Right forelimb (tissue), 1 donor: ENCODE measurements around the gene PDGFA.

Experiments used
- DNase-seq: peaks from one replicate; pipeline ENCODE4 v3.0.0-alpha.2; 2018

Gene PDGFA

DNA sequence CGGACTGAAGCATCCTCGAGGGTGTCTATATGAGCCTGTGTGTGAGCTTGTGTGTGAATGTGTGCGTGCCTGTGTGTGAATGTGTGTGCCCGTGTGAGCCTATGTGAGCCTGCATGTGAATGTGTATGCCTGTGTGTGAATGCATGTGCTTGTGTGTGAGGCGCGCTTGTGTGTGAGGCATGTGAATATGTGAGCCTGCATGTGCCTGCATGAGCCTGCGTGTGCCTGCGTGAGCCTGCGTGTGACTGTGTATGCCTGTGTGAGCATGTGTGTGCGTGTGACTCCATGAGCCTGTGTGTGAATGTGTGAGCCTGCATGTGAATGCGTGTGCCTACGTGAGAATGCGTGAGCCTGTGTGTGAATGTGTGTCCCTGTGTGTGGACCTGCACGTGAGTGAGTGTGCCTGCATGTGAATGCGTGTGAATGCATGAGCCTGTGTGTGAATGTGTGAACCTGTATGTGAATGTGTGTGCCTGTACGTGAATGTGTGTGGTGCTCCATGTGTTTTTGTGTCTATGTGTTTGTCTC is 33.4 kb downstream of the PDGFA start:
- no peak for DNase-seq

DNA sequence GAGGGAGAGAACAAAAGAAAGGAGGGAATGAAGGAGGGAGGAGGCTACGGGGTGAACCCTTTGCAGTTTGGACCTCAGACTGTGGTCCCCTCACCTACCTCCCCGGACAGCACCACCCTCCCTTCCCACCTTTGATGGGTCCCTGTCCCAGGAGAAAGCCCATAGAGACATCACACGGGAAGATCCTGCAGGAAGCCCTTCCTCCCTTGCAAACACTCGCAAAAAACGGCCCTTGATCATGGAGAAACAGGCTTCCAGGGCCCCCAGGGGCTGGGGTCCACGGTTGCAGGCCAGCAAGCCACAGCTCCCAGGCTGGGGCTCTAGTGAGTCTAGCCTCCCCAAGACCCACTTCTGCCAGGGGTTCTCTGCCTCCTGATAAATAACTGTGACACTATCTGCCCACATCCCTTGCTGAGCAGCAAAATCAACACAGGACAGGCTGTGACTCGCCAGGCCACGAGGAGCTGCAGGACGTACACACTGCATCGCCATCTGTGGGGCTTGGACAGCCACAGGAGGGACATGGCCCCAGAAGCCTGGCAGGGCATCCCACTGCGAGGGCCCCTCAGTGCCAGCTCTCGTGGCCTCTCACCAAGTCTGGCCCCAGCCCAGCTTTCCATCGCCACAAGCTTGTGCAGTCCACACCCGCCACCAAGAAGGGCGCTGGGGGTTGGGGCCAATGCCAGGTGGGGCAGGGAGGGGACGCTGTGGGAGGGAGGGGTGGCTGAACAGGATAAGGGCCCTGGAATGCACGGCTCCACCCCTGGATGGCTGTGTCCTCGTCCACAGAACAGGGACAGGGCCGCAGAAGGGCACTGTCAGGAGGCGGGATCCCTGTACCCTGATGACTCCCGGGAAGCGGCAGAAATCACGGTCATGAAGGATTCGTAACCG is 34.2 kb downstream of the PDGFA start:
- no peak for DNase-seq

GRCh38 chr7:484356-485101 is 35.1 kb downstream of the PDGFA start:
- DNase-seq, result no peak

DNA sequence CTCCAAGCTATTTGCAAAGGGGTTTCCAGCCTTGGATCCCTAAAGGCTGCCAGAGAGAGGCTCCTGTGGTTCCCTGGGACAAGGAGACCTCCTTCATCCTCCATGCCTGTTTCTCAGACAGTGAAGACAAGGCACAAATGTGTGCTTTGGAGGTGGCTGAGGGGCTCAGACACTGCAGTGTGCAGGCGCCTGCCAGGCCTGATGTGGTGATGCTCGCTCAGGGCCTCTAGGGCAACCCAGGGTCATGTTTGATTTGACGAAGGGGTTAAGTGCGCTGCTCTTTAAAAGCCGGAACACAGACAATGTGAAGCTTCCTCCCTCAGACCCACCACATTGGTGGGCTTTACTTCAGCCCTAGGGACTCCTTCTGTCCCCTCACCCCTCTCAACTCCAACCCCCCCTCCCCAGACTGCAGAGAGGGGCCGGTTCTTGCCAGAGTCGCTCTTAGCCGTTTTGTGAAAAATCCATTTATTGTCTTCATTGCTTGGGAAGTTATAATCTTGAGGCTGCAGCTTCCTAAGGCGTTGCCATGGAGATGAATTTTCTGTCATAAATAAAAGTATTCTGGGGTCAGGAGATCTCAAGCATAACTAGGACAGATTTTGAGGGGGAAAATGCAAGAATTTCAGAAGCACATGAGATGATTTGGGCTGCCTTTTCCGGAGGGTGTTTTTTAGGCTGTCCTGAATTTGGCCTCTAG is 35.8 kb downstream of the PDGFA start:
- DNase-seq, result no peak

- DNase-seq, result no peak
Observed at GRCh38 chr7:482521-483083, 37.0 kb downstream of the PDGFA start.

DNA sequence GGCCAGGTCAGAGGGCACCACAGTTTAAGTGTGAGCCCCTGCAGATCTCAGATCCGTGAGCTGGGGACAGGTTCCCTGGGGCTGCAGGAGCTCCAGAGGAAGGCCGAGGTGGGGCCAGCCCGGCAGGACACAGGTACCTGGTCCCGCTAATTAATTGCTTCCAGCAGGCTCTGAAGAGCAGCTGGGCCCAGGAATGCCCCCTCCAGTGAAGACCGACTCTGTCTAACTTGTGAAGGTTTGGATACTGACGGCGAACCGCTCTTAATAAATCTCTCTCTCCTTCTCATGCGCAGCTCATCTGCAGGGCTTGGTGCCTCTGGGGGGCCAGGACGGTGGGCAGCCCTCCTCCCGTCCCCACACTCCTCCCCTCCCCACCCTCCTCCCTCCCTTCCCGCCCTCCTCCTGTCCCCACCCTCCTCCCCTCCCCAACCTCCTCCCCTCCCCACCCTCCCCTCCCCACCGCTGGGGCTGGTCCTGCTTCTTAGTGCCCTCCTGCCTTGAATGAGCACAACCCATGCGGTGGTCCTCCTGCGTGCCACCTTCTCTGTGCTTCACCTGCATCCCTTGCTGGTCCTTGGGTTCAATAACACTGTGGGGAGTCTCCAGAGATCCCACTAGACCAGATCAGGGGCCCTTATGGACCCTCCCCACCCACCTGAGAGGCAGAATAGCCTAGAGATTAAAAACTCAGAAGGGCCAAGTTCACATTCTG is 38.3 kb downstream of the PDGFA start:
- DNase-seq, result no peak

GRCh38 chr7:480531-481218 is 39.0 kb downstream of the PDGFA start:
- no peak for DNase-seq

- no peak for DNase-seq
Observed at GRCh38 chr7:479948-480499, 39.6 kb downstream of the PDGFA start.

DNA sequence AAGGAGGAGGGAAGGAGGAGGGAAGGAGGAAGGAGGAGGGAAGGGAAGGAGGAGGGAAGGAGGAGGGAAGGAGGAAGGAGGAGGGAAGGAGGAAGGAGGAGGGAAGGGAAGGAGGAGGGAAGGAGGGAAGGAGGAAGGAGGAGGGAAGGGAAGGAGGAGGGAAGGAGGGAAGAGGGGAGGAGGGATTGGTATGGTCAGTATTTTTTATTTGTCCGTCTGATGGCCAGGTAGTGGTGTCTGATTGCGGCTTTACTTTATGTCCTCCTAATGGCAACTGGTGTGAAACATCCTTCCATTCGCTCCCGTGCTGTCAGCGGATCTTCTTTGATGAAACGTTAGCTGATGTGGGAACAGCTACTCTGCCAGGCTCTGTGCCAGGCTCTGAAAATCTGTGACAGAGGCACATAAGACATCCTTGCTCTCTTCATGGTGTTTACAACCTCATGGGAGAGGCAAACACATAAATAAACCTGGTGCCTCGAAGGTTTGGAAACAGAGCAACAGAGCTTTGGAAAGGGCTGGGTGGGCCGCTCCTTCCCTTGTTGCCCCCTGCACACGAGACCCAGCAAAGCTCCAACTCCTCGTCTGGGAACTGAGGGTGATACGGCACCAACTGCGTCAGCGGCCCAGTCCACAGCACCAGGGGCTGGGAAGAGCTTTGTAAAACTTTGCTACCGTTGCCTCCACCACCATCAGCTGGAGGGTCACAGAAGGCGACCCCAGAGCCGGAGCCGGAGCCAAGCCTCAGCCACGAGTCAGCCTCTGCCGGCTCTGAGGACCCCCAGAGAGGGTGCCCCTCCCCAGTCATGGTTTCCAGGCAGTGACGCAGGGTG is 40.3 kb downstream of the PDGFA start:
- DNase-seq, result no peak

- no peak for DNase-seq
Observed at GRCh38 chr7:477626-478220, 41.9 kb downstream of the PDGFA start.

GRCh38 chr7:476736-477360 is 42.8 kb downstream of the PDGFA start:
- DNase-seq, result no peak

DNA sequence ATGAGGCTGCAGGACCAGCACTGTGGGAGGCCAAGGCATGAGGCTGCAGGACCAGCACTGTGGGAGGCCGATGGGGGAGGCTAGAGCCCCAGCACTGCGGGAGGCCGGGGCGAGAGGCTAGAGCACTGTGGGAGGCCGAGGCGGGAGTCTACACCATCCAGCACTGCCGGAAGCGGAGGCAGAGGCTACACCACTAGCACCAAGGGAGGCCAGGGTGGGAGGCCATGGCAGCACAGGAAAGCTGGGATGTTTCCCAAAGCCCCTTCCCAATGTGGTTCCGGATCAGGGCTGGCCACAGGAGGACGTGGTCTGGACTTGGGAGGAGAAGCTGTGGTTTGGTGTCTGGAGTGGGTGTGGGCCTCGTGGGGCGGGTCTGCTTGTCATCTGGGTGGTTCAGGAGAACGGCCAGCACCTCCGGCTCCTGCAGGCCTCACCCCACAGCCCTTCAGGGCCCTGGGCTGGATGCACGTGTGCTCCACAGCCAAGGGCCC is 43.6 kb downstream of the PDGFA start:
- no peak for DNase-seq

- no peak for DNase-seq
Observed at GRCh38 chr7:475425-475728, 44.3 kb downstream of the PDGFA start.

- no peak for DNase-seq
Observed at GRCh38 chr7:474605-475424, 44.8 kb downstream of the PDGFA start.

GRCh38 chr7:473870-474604 is 45.6 kb downstream of the PDGFA start:
- no peak for DNase-seq

DNA sequence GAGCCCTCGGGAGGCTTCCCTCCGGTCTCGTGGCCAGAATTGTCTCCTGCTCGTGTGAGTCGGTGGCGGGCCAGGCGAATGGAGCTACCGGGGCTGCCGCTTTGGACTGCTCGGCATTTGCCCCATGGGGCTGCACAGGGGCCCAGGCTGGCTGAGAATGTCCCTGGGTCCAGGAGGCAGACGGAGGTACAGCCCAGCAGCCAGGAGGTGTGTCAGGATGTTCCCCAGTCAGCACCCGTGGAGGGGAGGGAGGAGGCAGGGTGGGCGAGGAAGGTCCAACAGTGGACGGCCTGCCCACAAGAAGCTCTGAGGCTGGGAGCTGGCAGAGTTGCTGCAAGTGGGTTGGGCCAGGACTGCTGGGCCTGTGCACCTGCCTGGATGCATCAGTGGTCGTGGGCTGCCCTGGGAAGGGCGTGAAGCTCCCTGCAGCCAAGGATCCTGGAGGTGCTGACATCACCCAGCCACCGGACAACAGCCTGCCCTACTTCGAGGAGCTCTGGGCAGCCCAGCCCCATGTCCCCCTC is 46.4 kb downstream of the PDGFA start:
- no peak for DNase-seq

GRCh38 chr7:472640-472957 is 47.0 kb downstream of the PDGFA start:
- DNase-seq, result no peak
